HFF-Myc (cell line): ENCODE measurements around the gene SMIM3.

Experiments
- DNase-seq: peaks from one replicate; pipeline ENCODE4 v3.0.0-alpha.2; 2011; ENCODE audit warnings: low read depth; ENCODE audit errors: extremely low read depth
- H3K4me3 ChIP-seq: replicated peaks from 2 replicates; pipeline ENCODE4 v1.5.1; 2011; ENCODE audit warnings: low read depth, mild to moderate bottlenecking, control low read depth, low read length
- CTCF ChIP-seq: IDR thresholded peaks from 2 replicates; pipeline ENCODE4 v1.5.1; 2012; ENCODE audit warnings: mild to moderate bottlenecking, low read depth, low read length, control low read depth; ENCODE audit errors: missing control alignments

SMIM3 gene

GRCh38 chr5:150794927-150795326 is 16.4 kb downstream of the SMIM3 start:
- no peak for DNase-seq
- no peak for TF ChIP-seq CTCF
- H3K4me3 ChIP-seq: no peak overlapping the region

- no peak for TF ChIP-seq CTCF
Observed at GRCh38 chr5:150797384-150797783, 18.8 kb downstream of the SMIM3 start.

GRCh38 chr5:150801117-150801927 is 22.8 kb downstream of the SMIM3 start:
- peak; percentile 27 for TF ChIP-seq CTCF
- DNase-seq: no peak
- no peak overlapping the region for H3K4me3 ChIP-seq

More at GRCh38 chr5:150797384-150797783, 18.8 kb downstream of the SMIM3 start:
- no peak overlapping the region for H3K4me3 ChIP-seq
- DNase-seq: no peak

- H3K4me3 ChIP-seq: no peak overlapping the region
- TF ChIP-seq CTCF: no peak
- DNase-seq: no peak
Observed at GRCh38 chr5:150804388-150804787, 25.8 kb downstream of the SMIM3 start.

- no peak overlapping the region for H3K4me3 ChIP-seq
- DNase-seq: no peak
- TF ChIP-seq CTCF: no peak
Observed at GRCh38 chr5:150809363-150809762, 30.8 kb downstream of the SMIM3 start.

- no peak overlapping the region for H3K4me3 ChIP-seq
- no peak for DNase-seq
- TF ChIP-seq CTCF: no peak
Observed at GRCh38 chr5:150815010-150815409, 36.5 kb downstream of the SMIM3 start.
